Body of pancreas (tissue), 4 donors: ENCODE measurements around the gene ESPNL. TPM values are rescaled to one million over a fixed set of nuclear protein-coding genes. Genes with fewer than 3 reads are reported as not detected.

ENCODE experiments used
- ATAC-seq: fragments of 150-250 bp; one replicate; pipeline ENCODE4 v1.9.1; 2016
- DNase-seq, 4 donors: peaks; one replicate each; pipeline ENCODE4 v3.0.0-alpha.2; 2019
- H3K27ac ChIP-seq, 4 donors: fragments of 200-600 bp; sonication (generic); 1 replicate in 3 of 4; 2 replicates in 1 of 4; pipeline versions ENCODE4 v1.5.1 to v1.6.1; 2016 to 2019; ENCODE audit warnings: mild to moderate bottlenecking in 1 of 4, mixed read lengths in 1 of 4, moderate library complexity in 1 of 4
- H3K27me3 ChIP-seq, 2 donors: fragments of 200-600 bp; sonication (generic); one replicate each; pipeline ENCODE4 v1.6.0; 2016; ENCODE audit warnings: mild to moderate bottlenecking in 1 of 2
- H3K36me3 ChIP-seq, 2 donors: fragments of 200-600 bp; sonication (generic); replicated peaks in 1 of 2; 2 replicates each; pipeline ENCODE4 v1.5.1; 2016; ENCODE audit warnings: low read depth in 2 of 2; ENCODE audit not compliant: insufficient read depth in 1 of 2
- H3K4me1 ChIP-seq: fragments of 200-600 bp; sonication (generic); one replicate; pipeline ENCODE4 v1.6.0; 2016
- H3K4me3 ChIP-seq, 2 donors: fragments of 200-600 bp; sonication (generic); 1 replicate in 1 of 2; 2 replicates in 1 of 2; pipeline ENCODE4 v1.5.1; 2016 to 2019
- H3K9me3 ChIP-seq, 3 donors: fragments of 200-600 bp; sonication (generic); 1 replicate in 2 of 3; 2 replicates in 1 of 3; pipeline ENCODE4 v1.5.1; 2016
- CTCF ChIP-seq, 7 experiments: fragments of 450-650 bp in 4 of 7; fragments of 200-600 bp in 3 of 7; sonication (generic) in 3 of 7; IDR thresholded peaks; one replicate each; pipeline ENCODE4 v1.5.1; 2016 to 2019; ENCODE audit warnings: antibody characterized with exemption in 7 of 7
- POLR2A ChIP-seq, 3 donors: fragments of 450-650 bp; IDR thresholded peaks; one replicate each; pipeline ENCODE4 v1.6.1; 2016; ENCODE audit warnings: antibody characterized with exemption in 3 of 3, mild to moderate bottlenecking in 2 of 3
- WGBS, 2 donors: methylation state at CpG; one replicate each; pipeline ENCODE4 v1.1.5; 2017; 5-methylcytosine and 5-hydroxymethylcytosine counted together
- intact Hi-C: fragments of 100-400 bp; cut with DNase I; formaldehyde crosslinking; loops from one replicate; pipeline ENCODE4 v1.15.1; 2023
- total RNA-seq, 2 donors: library from RNA; depleted of rRNA; stranded (reverse); fragments of >200 nt; gene quantifications; one replicate each; pipeline ENCODE4 v1.1.0, GENCODE V29; 2016

ESPNL gene
- total RNA-seq, 2 donors from 2014 or later = not detected

GRCh38 chr2:238174291-238174690 lies 74.2 kb downstream of the ESPNL start:
- H3K4me3 ChIP-seq = no peak overlapping the region
- H3K36me3 ChIP-seq = peaks cover 0 to 25% of the 10 kb centered on the region in 2 donors
- TF ChIP-seq POLR2A (IDR thresholded peaks at IDR 0.05) (no peak), CTCF (IDR thresholded peaks at IDR 0.05) (no peak)
- intact Hi-C loops = no loop called here
- peaks cover 16% of the 10 kb centered on the region for H3K4me1 ChIP-seq
- no peak for DNase-seq
- WGBS, 2 donors = 92 to 100% methylated on average over 1 to 8 of the region's 8 CpGs
- H3K9me3 ChIP-seq = no peaks in the 10 kb centered on the region
- H3K27me3 ChIP-seq = no peaks in the 10 kb centered on the region
- no peak overlapping the region for H3K27ac ChIP-seq
- ATAC-seq = no peak

- Histone ChIP-seq H3K36me3 (peaks cover 0 to 30% of the 10 kb centered on the region in 2 donors), H3K27me3 (no peaks in the 10 kb centered on the region), H3K4me1 (peaks cover 12% of the 10 kb centered on the region), H3K9me3 (no peaks in the 10 kb centered on the region), H3K27ac (no peak overlapping the region), H3K4me3 (no peak overlapping the region)
- 85 to 88% methylated on average over 3 of the region's 3 CpGs for WGBS, 2 donors
- intact Hi-C loops = no loop called here
- ATAC-seq = no peak
- no peak for TF ChIP-seq CTCF (IDR thresholded peaks at IDR 0.05)
- TF ChIP-seq POLR2A (IDR thresholded peaks at IDR 0.05) = no peak
- no peak for DNase-seq
Observed at GRCh38 chr2:238174701-238175100, 74.6 kb downstream of the ESPNL start.

- no peaks in the 10 kb centered on the region for H3K9me3 ChIP-seq
- no peaks in the 10 kb centered on the region for H3K4me1 ChIP-seq
- intact Hi-C loops = no loop called here
- no peak overlapping the region for H3K27ac ChIP-seq
- H3K36me3 ChIP-seq = peaks cover 7 to 35% of the 10 kb centered on the region in 2 donors
- TF ChIP-seq CTCF (IDR thresholded peaks at IDR 0.05) (no peak), POLR2A (IDR thresholded peaks at IDR 0.05) (no peak)
- DNase-seq (no peak), ATAC-seq (no peak)
- H3K27me3 ChIP-seq = no peaks in the 10 kb centered on the region
- no peak overlapping the region for H3K4me3 ChIP-seq
Observed at GRCh38 chr2:238176613-238177012, 76.5 kb downstream of the ESPNL start.

- Histone ChIP-seq H3K4me3 (no peak overlapping the region), H3K9me3 (no peaks in the 10 kb centered on the region), H3K4me1 (no peaks in the 10 kb centered on the region), H3K27me3 (no peaks in the 10 kb centered on the region), H3K36me3 (peaks cover 14 to 38% of the 10 kb centered on the region in 2 donors), H3K27ac (no peak overlapping the region)
- TF ChIP-seq POLR2A (IDR thresholded peaks at IDR 0.05) = no peak
- TF ChIP-seq CTCF (IDR thresholded peaks at IDR 0.05) = no peak
- no peak for ATAC-seq
- DNase-seq = no peak
- 82 to 86% methylated on average over 5 of the region's 5 CpGs for WGBS, 2 donors
- intact Hi-C loops = no loop called here
Observed at GRCh38 chr2:238180554-238180953, 80.4 kb downstream of the ESPNL start.

GRCh38 chr2:238182362-238182761 lies 82.2 kb downstream of the ESPNL start:
- H3K36me3 ChIP-seq = peaks cover 14 to 41% of the 10 kb centered on the region in 2 donors
- no peak for TF ChIP-seq POLR2A (IDR thresholded peaks at IDR 0.05)
- no peak for TF ChIP-seq CTCF (IDR thresholded peaks at IDR 0.05)
- no peak overlapping the region for H3K27ac ChIP-seq
- no peak for ATAC-seq
- no peaks in the 10 kb centered on the region for H3K27me3 ChIP-seq
- intact Hi-C loops = no loop called here
- no peaks in the 10 kb centered on the region for H3K4me1 ChIP-seq
- no peak overlapping the region for H3K4me3 ChIP-seq
- DNase-seq = no peak
- H3K9me3 ChIP-seq = no peaks in the 10 kb centered on the region
- 66 to 69% methylated on average over 6 of the region's 6 CpGs for WGBS, 2 donors
